Heart left ventricle (tissue), 16 donors: ENCODE measurements around the gene SMAD9. TPM values are rescaled to one million over a fixed set of nuclear protein-coding genes. Genes with fewer than 3 reads are reported as not detected.

Experiments used
- ATAC-seq, 4 donors: fragments of 200-7000 bp; cut with Tn5 transposase; one replicate each; pipeline ENCODE4 v1.9.1; 2020 to 2022; ENCODE audit warnings: moderate library complexity in 4 of 4, mild to moderate bottlenecking in 3 of 4, moderate number of reproducible peaks in 1 of 4
- DNase-seq, 5 donors: peaks; one replicate each; pipeline ENCODE4 v3.0.0-alpha.2; 2020
- H3K27ac ChIP-seq, 12 donors: fragments of 200-600 bp; sonication (generic) in 4 of 12; one replicate each; pipeline versions ENCODE4 v1.5.0 to v1.8.0; 2016 to 2022; ENCODE audit warnings: mild to moderate bottlenecking in 2 of 12
- H3K27me3 ChIP-seq, 9 donors: fragments of 200-600 bp; sonication (generic) in 2 of 9; one replicate each; pipeline versions ENCODE4 v1.5.1 to v1.8.0; 2016 to 2022; ENCODE audit warnings: mild to moderate bottlenecking in 3 of 9
- H3K36me3 ChIP-seq, 9 donors: fragments of 200-600 bp; sonication (generic) in 2 of 9; one replicate each; pipeline versions ENCODE4 v1.5.0 to v1.8.0; 2018 to 2022; ENCODE audit warnings: mild to moderate bottlenecking in 2 of 9
- H3K4me1 ChIP-seq, 12 donors: fragments of 200-600 bp; sonication (generic) in 4 of 12; one replicate each; pipeline versions ENCODE4 v1.5.0 to v1.8.0; 2016 to 2022; ENCODE audit warnings: mild to moderate bottlenecking in 3 of 12
- H3K4me3 ChIP-seq, 12 donors: fragments of 200-600 bp; sonication (generic) in 4 of 12; one replicate each; pipeline versions ENCODE4 v1.5.0 to v1.8.0; 2017 to 2022; ENCODE audit warnings: mild to moderate bottlenecking in 9 of 12, moderate library complexity in 4 of 12
- H3K9me3 ChIP-seq, 12 donors: fragments of 200-600 bp; sonication (generic) in 4 of 12; one replicate each; pipeline versions ENCODE4 v1.5.0 to v1.8.0; 2016 to 2022; ENCODE audit warnings: mild to moderate bottlenecking in 1 of 12
- CTCF ChIP-seq, 12 donors: fragments of 200-600 bp; sonication (generic) in 4 of 12; IDR thresholded peaks; one replicate each; pipeline versions ENCODE4 v1.5.0 to v1.8.0; 2018 to 2022; ENCODE audit warnings: antibody characterized with exemption in 12 of 12, mild to moderate bottlenecking in 5 of 12
- POLR2A ChIP-seq, 2 donors: fragments of 450-650 bp; IDR thresholded peaks; one replicate each; pipeline ENCODE4 v1.6.1; 2017; ENCODE audit warnings: antibody characterized with exemption in 2 of 2, mild to moderate bottlenecking in 2 of 2, moderate library complexity in 2 of 2
- WGBS, 4 donors: extraction: QIAGEN DNeasy Blood & Tissue Kit in 2 of 4; methylation state at CpG; one replicate each; pipeline versions ENCODE4 v1.1.5 to v1.1.7; 2013 to 2018; 5-methylcytosine and 5-hydroxymethylcytosine counted together
- intact Hi-C, 10 donors: fragments of 100-400 bp; cut with DNase I; formaldehyde crosslinking; loops; one replicate each; pipeline versions ENCODE4 v1.11.1 to v1.14.2; 2022
- polyA plus RNA-seq, 2 donors: library from polyadenylated mRNA; stranded (reverse); fragments of 200-250 nt; gene quantifications; one replicate each; pipeline ENCODE4 v1.2.3, GENCODE V29; 2013
- total RNA-seq, 9 donors: library from RNA; depleted of rRNA in 2 of 9; stranded (reverse); fragments of >200 nt in 2 of 9; fragmentation: NEBNext Ultra II Directional in 3 of 9; extraction: Animal tissue kit (Norgen Biotek cat#: 25700) in 3 of 9; gene quantifications; one replicate each; pipeline versions ENCODE4 v1.1.0 to v1.2.4, GENCODE V29; 2016 to 2023
- donor health status: ischemic (EF 13 %, LVEDD 7.1; RV severe dilation, severe dysfunction).
- donor health status: healthy with polysubstance abuse.
- donor health status: DM: no; HTN: yes; CAD: no.
- donor health status: DM: no; HTN: no; CAD: no.
- donor health status: ischemic (EF 25% LVEDD 6.9; RV normal size, moderate dysfunction).
- donor health status: ischemic (EF 25% LVEDD 5.7; RV mildly dilated, moderate dysfunction).
- donor health status: healthy.
- donor health status: DM: yes; HTN: yes; CAD: no.
- donor health status: ischemic (EF 35%, LVEDD 5.7; RV mildly dilated, moderate dysfunction).
- donor health status: nonischemic (EF 11% LVEDD 7.7; RV severe dilation, severe dysfunction).
- donor health status: DM: yes; HTN: yes; CAD: no.
- donor health status: PGD.
- donor health status: ischemic (EF 29% LVEDD 5.4; RV normal size, mild dysfunction).
- donor health status: nonischemic (EF 23%, LVEDD 6.1; RV moderate dilation, normal function).

SMAD9 gene
- total and polyA plus RNA-seq, 11 donors: 0.91 to 10.4 (median 4.6) TPM

GRCh38 chr13:36848199-36848982 lies 71.6 kb downstream of the SMAD9 start:
- Histone ChIP-seq H3K4me1 (peaks cover 0 to 18% (median 8%) of the 10 kb centered on the region in 12 donors), H3K27ac (peak overlapping the region in 1 of 12 donors; percentile 7), H3K4me3 (no peak overlapping the region), H3K9me3 (no peaks in the 10 kb centered on the region), H3K27me3 (no peaks in the 10 kb centered on the region), H3K36me3 (peaks cover 0 to 41% (median 4%) of the 10 kb centered on the region in 9 donors)
- no peak for DNase-seq
- TF ChIP-seq CTCF (IDR thresholded peaks at IDR 0.05) (peak in 7 of 12 donors; percentile 12 to 36 (median 25)), POLR2A (IDR thresholded peaks at IDR 0.05) (no peak)
- intact Hi-C loops: no loop called here
- peak in 3 of 4 donors; percentile 31 to 69 (median 57) for ATAC-seq
- WGBS, 4 donors: 59 to 69% (median 61%) methylated on average over 6 of the region's 6 CpGs

GRCh38 chr13:36847606-36848005 lies 72.4 kb downstream of the SMAD9 start:
- WGBS, 4 donors: 36 to 73% (median 46%) methylated on average over 9 of the region's 9 CpGs
- no peaks in the 10 kb centered on the region for H3K27me3 ChIP-seq
- no peaks in the 10 kb centered on the region for H3K9me3 ChIP-seq
- H3K4me3 ChIP-seq: no peak overlapping the region
- H3K27ac ChIP-seq: no peak overlapping the region
- peaks cover 0 to 33% (median under 1%) of the 10 kb centered on the region in 9 donors for H3K36me3 ChIP-seq
- peaks cover 0 to 18% (median 8%) of the 10 kb centered on the region in 12 donors for H3K4me1 ChIP-seq
- TF ChIP-seq POLR2A (IDR thresholded peaks at IDR 0.05) (no peak), CTCF (IDR thresholded peaks at IDR 0.05) (no peak)
- DNase-seq: no peak
- ATAC-seq: peak in 1 of 4 donors; percentile 36
- intact Hi-C loops: no loop called here

GRCh38 chr13:36841391-36841790 lies 78.6 kb downstream of the SMAD9 start:
- Histone ChIP-seq H3K4me3 (no peak overlapping the region), H3K36me3 (peaks cover 0 to 9% (median 0%) of the 10 kb centered on the region in 9 donors), H3K27ac (no peak overlapping the region), H3K9me3 (no peaks in the 10 kb centered on the region), H3K4me1 (peaks cover 0 to 15% (median 0%) of the 10 kb centered on the region in 12 donors), H3K27me3 (no peaks in the 10 kb centered on the region)
- no peak for TF ChIP-seq POLR2A (IDR thresholded peaks at IDR 0.05)
- TF ChIP-seq CTCF (IDR thresholded peaks at IDR 0.05): no peak
- DNase-seq (no peak), ATAC-seq (no peak)
- 89 to 96% (median 91%) methylated on average over 5 of the region's 5 CpGs for WGBS, 4 donors
- intact Hi-C loops: no loop called here

GRCh38 chr13:36840718-36841250 lies 79.3 kb downstream of the SMAD9 start:
- 59 to 72% (median 69%) methylated on average over 3 of the region's 3 CpGs for WGBS, 4 donors
- H3K4me3 ChIP-seq: no peak overlapping the region

More at GRCh38 chr13:36840718-36841250, 79.3 kb downstream of the SMAD9 start:
- no peak for DNase-seq
- Histone ChIP-seq H3K27me3 (no peaks in the 10 kb centered on the region), H3K36me3 (peaks cover 0 to 9% (median 0%) of the 10 kb centered on the region in 9 donors), H3K27ac (no peak overlapping the region), H3K9me3 (no peaks in the 10 kb centered on the region), H3K4me1 (peaks cover 0 to 15% (median 0%) of the 10 kb centered on the region in 12 donors)
- no peak for TF ChIP-seq POLR2A (IDR thresholded peaks at IDR 0.05)
- TF ChIP-seq CTCF (IDR thresholded peaks at IDR 0.05): no peak
- intact Hi-C loops: no loop called here
- no peak for ATAC-seq
